K562 (cell line): ENCODE results near the gene MLN. TPM values are rescaled to one million over a fixed set of nuclear protein-coding genes. Genes with fewer than 3 reads are reported as not detected.
A peak's percentile ranks its signal among the peaks of the same experiment; 100 is the strongest.

ENCODE experiments used
- ATAC-seq: fragments of 200-7000 bp; cut with Tn5 transposase; 3 replicates; pipeline ENCODE4 v1.9.1; 2020; ENCODE audit warnings: moderate library complexity
- BruUV-seq: library from RNA; stranded (reverse); fragments of 400-500 nt; replicated peaks from 2 replicates; lab custom pipeline; 2021; lab: Mats Ljungman, UMichigan
- CTCF ChIA-PET: fragments of 300-600 bp; formaldehyde crosslinking; extraction: SDS; loops from one replicate; lab custom pipeline; 2021; ENCODE audit warnings: low intra/inter-chr PET ratio; lab: Yijun Ruan, JAX
- POLR2A ChIA-PET: fragments of 300-600, 350-650 bp; sonication (Branson Sonifier 250); formaldehyde crosslinking; extraction: SDS; loops from one replicate; lab custom pipeline; 2021; ENCODE audit warnings: antibody characterized with exemption, inconsistent platforms; lab: Yijun Ruan, JAX
- DNase-seq, 4 experiments: peaks; one replicate each; pipeline versions ENCODE4 v3.0.0 to v3.0.0-alpha.2; 2011 to 2018; ENCODE audit warnings: low spot score in 3 of 4, mixed read lengths in 3 of 4; ENCODE audit errors: extremely low read depth in 1 of 4
- FAIRE-seq: peaks from 2 replicates; lab custom pipeline; 2011; peaks lifted over from hg19 to GRCh38; lab: Jason Lieb, UNC
- H2AFZ ChIP-seq: 2 replicates; pipeline ENCODE4 v1.6.0; 2011; ENCODE audit warnings: low read depth, low read length, control low read depth, inconsistent platforms
- H3K27ac ChIP-seq: fragments of 200-600 bp; 3 replicates; pipeline ENCODE4 v1.8.0; 2011; ENCODE audit warnings: low read depth, mild to moderate bottlenecking, control low read depth, inconsistent platforms, low read length, moderate library complexity, mixed read lengths; ENCODE audit errors: extremely low read depth
- H3K27me3 ChIP-seq, 2 experiments: fragments of 300-600 bp in 1 of 2; 2 replicates in 1 of 2; 3 replicates in 1 of 2; pipeline versions ENCODE4 v1.6.0 to v1.8.0; 2011; ENCODE audit warnings: inconsistent platforms in 2 of 2, low read length in 2 of 2, mild to moderate bottlenecking in 1 of 2, mixed read lengths in 1 of 2, moderate library complexity in 1 of 2; ENCODE audit not compliant: control insufficient read depth in 2 of 2, insufficient read depth in 2 of 2
- H3K36me3 ChIP-seq: fragments of 300-600 bp; 3 replicates; pipeline ENCODE4 v1.8.0; 2011; ENCODE audit warnings: mild to moderate bottlenecking, low read length, inconsistent platforms; ENCODE audit not compliant: control insufficient read depth, insufficient read depth
- H3K4me1 ChIP-seq, 2 experiments: fragments of 200-600 bp in 1 of 2; replicated peaks in 1 of 2; 2 replicates in 1 of 2; 3 replicates in 1 of 2; pipeline versions ENCODE4 v1.5.1 to v1.8.0; 2011; ENCODE audit warnings: inconsistent platforms in 2 of 2, low read length in 2 of 2, mild to moderate bottlenecking in 1 of 2, mixed read lengths in 1 of 2, moderate library complexity in 1 of 2; ENCODE audit not compliant: control insufficient read depth in 2 of 2, insufficient read depth in 2 of 2
- H3K4me2 ChIP-seq: 2 replicates; pipeline ENCODE4 v1.6.1; 2011; ENCODE audit warnings: low read length, control low read depth, inconsistent platforms, mixed read lengths; ENCODE audit not compliant: insufficient read depth
- H3K4me3 ChIP-seq: fragments of 200-600 bp; sonication (generic), shearing (Covaris generic); 2 replicates; pipeline ENCODE4 v1.5.1; 2016; ENCODE audit warnings: control low read depth, inconsistent platforms
- H3K79me2 ChIP-seq: fragments of 200-600 bp; 3 replicates; pipeline ENCODE4 v1.8.0; 2011; ENCODE audit warnings: low read length, inconsistent platforms; ENCODE audit not compliant: control insufficient read depth, insufficient read depth
- H3K9ac ChIP-seq, 2 experiments: 2 replicates each; pipeline versions ENCODE4 v1.6.0 to v1.6.1; 2011; ENCODE audit warnings: low read depth in 2 of 2, low read length in 2 of 2, control low read depth in 1 of 2, inconsistent platforms in 1 of 2, mild to moderate bottlenecking in 1 of 2, mixed read lengths in 1 of 2; ENCODE audit not compliant: insufficient read depth in 1 of 2
- H3K9me1 ChIP-seq: one replicate; pipeline ENCODE4 v1.6.0; 2011; ENCODE audit warnings: inconsistent platforms, mild to moderate bottlenecking, low read length, moderate library complexity; ENCODE audit not compliant: control insufficient read depth, insufficient read depth
- H3K9me3 ChIP-seq: replicated peaks from 2 replicates; pipeline ENCODE4 v1.5.1; 2011; ENCODE audit warnings: low read depth, low read length, inconsistent platforms; ENCODE audit not compliant: control insufficient read depth, insufficient read depth
- H4K20me1 ChIP-seq: replicated peaks from 2 replicates; pipeline ENCODE4 v1.6.1; 2011; ENCODE audit warnings: low read length, inconsistent platforms, mixed read lengths; ENCODE audit not compliant: control insufficient read depth, insufficient read depth
- ESRRB ChIP-seq: fragments of 250-450 bp; sonication (Bioruptor Pico); IDR thresholded peaks from 2 replicates; pipeline ENCODE4 v1.5.0; 2020; ENCODE audit warnings: mild to moderate bottlenecking, moderate library complexity, borderline replicate concordance
- GATAD2A ChIP-seq: fragments of 450-650 bp; IDR thresholded peaks from 2 replicates; pipeline ENCODE4 v1.6.1; 2017
- ILK ChIP-seq: fragments of 450-650 bp; IDR thresholded peaks from 2 replicates; pipeline ENCODE4 v1.6.1; 2016; ENCODE audit warnings: missing genetic modification characterization, low read depth, mild to moderate bottlenecking, missing compliant biosample characterization, moderate library complexity, borderline replicate concordance
- KDM1A ChIP-seq, 2 experiments: fragments of 450-650 bp; IDR thresholded peaks; 2 replicates each; pipeline ENCODE4 v1.6.1; 2016; ENCODE audit warnings: mild to moderate bottlenecking in 2 of 2
- MTA3 ChIP-seq: fragments of 450-650 bp; formaldehyde crosslinking; IDR thresholded peaks from 2 replicates; pipeline ENCODE4 v1.6.1; 2017; ENCODE audit warnings: mild to moderate bottlenecking, borderline replicate concordance
- NCOR1 ChIP-seq: fragments of 450-650 bp; IDR thresholded peaks from 2 replicates; pipeline ENCODE4 v1.6.1; 2016; ENCODE audit warnings: mild to moderate bottlenecking, moderate library complexity
- POLR2B ChIP-seq: fragments of 450-650 bp; IDR thresholded peaks from 2 replicates; pipeline ENCODE4 v1.6.1; 2018; ENCODE audit warnings: low read depth; ENCODE audit not compliant: partially characterized antibody
- POLR2G ChIP-seq: fragments of 200-400 bp; formaldehyde crosslinking; IDR thresholded peaks from 2 replicates; pipeline ENCODE4 v1.6.1; 2017; ENCODE audit warnings: low read depth, mild to moderate bottlenecking, antibody characterized with exemption, low read length, moderate library complexity
- PYGO2 ChIP-seq: fragments of 450-650 bp; IDR thresholded peaks from 2 replicates; pipeline ENCODE4 v1.6.1; 2016; ENCODE audit warnings: mild to moderate bottlenecking, missing genetic modification characterization, moderate library complexity, missing compliant biosample characterization
- SPI1 ChIP-seq: IDR thresholded peaks from 2 replicates; pipeline ENCODE4 v1.6.1; 2011; ENCODE audit warnings: low read depth, low read length, control low read depth, borderline replicate concordance
- TAL1 ChIP-seq: fragments of 450-650 bp; IDR thresholded peaks from 2 replicates; pipeline ENCODE4 v1.6.1; 2016; ENCODE audit warnings: mild to moderate bottlenecking
- XRCC4 ChIP-seq: IDR thresholded peaks from one replicate; pipeline ENCODE4 v1.6.1; 2011; ENCODE audit not compliant: insufficient read depth, insufficient read length; ENCODE audit errors: extremely low read depth
- ZNF232 ChIP-seq: sonication (generic); formaldehyde crosslinking; IDR thresholded peaks from 2 replicates; pipeline ENCODE4 v1.8.0; 2022; ENCODE audit warnings: mild to moderate bottlenecking, missing genetic modification reagents
- WGBS: fragments of 100-300 bp; shearing (Covaris generic); methylation state at CpG from one replicate; pipeline ENCODE4 v1.1.6; 2016; ENCODE audit warnings: low coverage, mixed read lengths; ENCODE audit not compliant: insufficient coverage; ENCODE audit errors: missing lambda C conversion rate; 5-methylcytosine and 5-hydroxymethylcytosine counted together
- in situ Hi-C: fragments of 300-500 bp; cut with MboI; formaldehyde crosslinking; loops from 4 replicates; pipeline ENCODE4 v1.15.0; 2018; ENCODE audit warnings: inconsistent platforms, mixed read lengths
- intact Hi-C: fragments of 100-400 bp; cut with micrococcal nuclease; formaldehyde crosslinking; loops from 2 replicates; pipeline ENCODE4 v1.14.2; 2022
- polyA plus RNA-seq, 8 experiments: library from polyadenylated mRNA; depleted of rRNA in 4 of 8; stranded (reverse) in 5 of 8; unstranded in 3 of 8; fragments of >200 nt; fragmentation: Nextera tagmentation in 2 of 8; fragmentation: Illumina TruSeq in 1 of 8; extraction: Ambion mirVana in 2 of 8; extraction: Trizol in 1 of 8; gene quantifications; 2 replicates each; pipeline versions ENCODE4 v1.2.1 to v1.2.3, GENCODE V29; 2011 to 2014; ENCODE audit warnings: inconsistent platforms in 1 of 8, missing spikeins in 1 of 8
- total RNA-seq, 7 experiments: library from RNA; depleted of rRNA in 6 of 7; stranded (reverse); fragments of >200 nt in 6 of 7; fragmentation: Illumina TruSeq in 2 of 7; extraction: Trizol in 2 of 7; gene quantifications; 2 replicates each; pipeline versions ENCODE4 v1.2.1 to v1.2.3, GENCODE V29; 2011 to 2021; ENCODE audit warnings: low replicate concordance in 1 of 7
- TF ChIP-seq, protein P1 (sequence below), 2 experiments: fragments of 450-650 bp in 1 of 2; sonication (generic) in 1 of 2; formaldehyde crosslinking in 1 of 2; IDR thresholded peaks in 1 of 2; conservative IDR thresholded peaks in 1 of 2; 2 replicates each; pipeline versions ENCODE4 v1.6.1 to v1.8.1; 2016 to 2023; ENCODE audit warnings: mild to moderate bottlenecking in 2 of 2, moderate library complexity in 2 of 2, inconsistent platforms in 1 of 2, missing genetic modification reagents in 1 of 2
- TF ChIP-seq, protein P2 (sequence below): fragments of 450-650 bp; IDR thresholded peaks from 2 replicates; pipeline ENCODE4 v1.6.1; 2016

MLN gene
- total and polyA plus RNA-seq, 9 of the 15 experiments (the other 6 are each of a cell fraction or from before 2014, with no cell fraction given) = not detected

DNA sequence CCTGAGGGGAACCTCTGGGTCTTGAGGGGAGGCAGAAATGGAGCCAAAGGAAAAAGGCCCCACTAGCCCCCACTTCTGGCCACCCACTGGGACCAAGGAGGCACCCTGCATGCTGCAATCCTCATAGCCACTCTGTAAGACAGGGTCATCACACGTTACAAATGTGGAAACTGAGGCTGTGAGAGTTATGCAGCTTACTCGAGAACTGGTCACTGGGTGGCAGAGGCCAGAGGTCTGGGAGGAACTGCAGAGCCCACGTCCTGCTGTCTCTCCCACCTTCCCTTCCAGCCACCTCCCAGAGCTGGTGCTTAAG lies 33.0 kb downstream of the MLN start:
- WGBS = 32% methylated on average over 3 of the region's 3 CpGs
- H3K79me2 ChIP-seq = no peaks in the 10 kb centered on the region
- no peaks in the 10 kb centered on the region for H3K9me3 ChIP-seq
- no peak overlapping the region for H2AFZ ChIP-seq
- H3K4me3 ChIP-seq = no peak overlapping the region
- peaks cover 35% of the 10 kb centered on the region for H4K20me1 ChIP-seq
- H3K36me3 ChIP-seq = peaks cover 29% of the 10 kb centered on the region; the same call in 2 of the 3 replicates
- FAIRE-seq (no peak), ATAC-seq (no peak), DNase-seq (no peak)
- POLR2A ChIA-PET = interaction anchor here (0.6 to 4.8 kb wide), 7 partner anchors 11 to 337 kb away, joined by 3 to 36 read pairs (median 3); no protein-coding TSS in a partner anchor
- in situ Hi-C loops = loop anchor here (5.0 kb wide), 1 partner anchor 262 kb away; no protein-coding TSS in a partner anchor
- no TSS peak for BruUV-seq
- intact Hi-C loops = loop anchor here (1.0 to 5.0 kb wide), 3 partner anchors 72 to 386 kb away; no protein-coding TSS in a partner anchor
- H3K27ac ChIP-seq = no peak overlapping the region
- H3K9ac ChIP-seq = peak overlapping the region in 1 of 2 experiments; percentile 69; a peak in 1 of 4 replicates
- CTCF ChIA-PET = interaction anchor here (1.4 to 2.2 kb wide), 2 partner anchors 257 to 384 kb away, joined by 10 to 16 read pairs; no protein-coding TSS in a partner anchor
- H3K4me2 ChIP-seq = no peak overlapping the region
- H3K27me3 ChIP-seq = peaks cover 16 to 41% of the 10 kb centered on the region in 2 experiments; a peak in 4 of 5 replicates
- no peaks in the 10 kb centered on the region for H3K9me1 ChIP-seq
- peaks cover 3 to 15% of the 10 kb centered on the region in 2 experiments; a peak in 3 of 5 replicates for H3K4me1 ChIP-seq
- TF ChIP-seq KDM1A (IDR thresholded peaks at IDR 0.05) (no peak), POLR2G (0 out of 2 replicates have a peak, but pooled peaks have one; percentile 1), POLR2B (peak; percentile 7), MTA3 (no peak), NCOR1 (no peak), ZNF232 (CRISPR knock-in tag) (no peak), GATAD2A (no peak), ILK (tag) (no peak), PYGO2 (tag) (no peak), TAL1 (no peak), ESRRB (CRISPR knock-in tag) (no peak), SPI1 (no peak), XRCC4 (no peak)
- TF ChIP-seq, protein P1, sequence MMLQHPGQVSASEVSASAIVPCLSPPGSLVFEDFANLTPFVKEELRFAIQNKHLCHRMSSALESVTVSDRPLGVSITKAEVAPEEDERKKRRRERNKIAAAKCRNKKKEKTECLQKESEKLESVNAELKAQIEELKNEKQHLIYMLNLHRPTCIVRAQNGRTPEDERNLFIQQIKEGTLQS (IDR thresholded peaks at IDR 0.05) = no peak
- TF ChIP-seq, protein P1 (CRISPR knock-in tag; conservative IDR thresholded peaks at IDR 0.05) = no peak
- TF ChIP-seq, protein P2, sequence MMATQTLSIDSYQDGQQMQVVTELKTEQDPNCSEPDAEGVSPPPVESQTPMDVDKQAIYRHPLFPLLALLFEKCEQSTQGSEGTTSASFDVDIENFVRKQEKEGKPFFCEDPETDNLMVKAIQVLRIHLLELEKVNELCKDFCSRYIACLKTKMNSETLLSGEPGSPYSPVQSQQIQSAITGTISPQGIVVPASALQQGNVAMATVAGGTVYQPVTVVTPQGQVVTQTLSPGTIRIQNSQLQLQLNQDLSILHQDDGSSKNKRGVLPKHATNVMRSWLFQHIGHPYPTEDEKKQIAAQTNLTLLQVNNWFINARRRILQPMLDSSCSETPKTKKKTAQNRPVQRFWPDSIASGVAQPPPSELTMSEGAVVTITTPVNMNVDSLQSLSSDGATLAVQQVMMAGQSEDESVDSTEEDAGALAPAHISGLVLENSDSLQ = no peak
